Activated CD4-positive, alpha-beta T cell treated with anti-CD3 and anti-CD28 coated beads, Interleukin-2, Interleukin-6, amounts not matched to agents 100 ng/mL and 50 ng/mL, durations not matched to agents 16 hours and 8 hours (primary cell): ENCODE data around the gene RRAGC.

Experiments used
- DNase-seq: peaks from one replicate; pipeline ENCODE4 v3.0.0-alpha.2; 2020

Gene RRAGC

GRCh38 chr1:38859561-38860453 is at the start of gene RRAGC:
Gene RRAGC (minus strand): TSS chr1:38859772. CDS start chr1:38859646, 126 bp downstream.
- DNase-seq = peak; percentile 100

GRCh38 chr1:38908821-38909220 is 49.2 kb upstream of the RRAGC start:
- no peak for DNase-seq

GRCh38 chr1:38905985-38906384 is 46.4 kb upstream of the RRAGC start:
- DNase-seq = no peak

GRCh38 chr1:38899560-38899959 is 40.0 kb upstream of the RRAGC start:
- no peak for DNase-seq

GRCh38 chr1:38898653-38899230 is 39.2 kb upstream of the RRAGC start:
- no peak for DNase-seq

- no peak for DNase-seq
Observed at GRCh38 chr1:38896169-38896568, 36.6 kb upstream of the RRAGC start.

GRCh38 chr1:38892976-38893375 is 33.4 kb upstream of the RRAGC start:
- no peak for DNase-seq

- no peak for DNase-seq
Observed at GRCh38 chr1:38891753-38892152, 32.2 kb upstream of the RRAGC start.

GRCh38 chr1:38889589-38889988 is 30.0 kb upstream of the RRAGC start:
- no peak for DNase-seq

GRCh38 chr1:38888423-38889333 is 29.1 kb upstream of the RRAGC start:
- DNase-seq = no peak

GRCh38 chr1:38885092-38885491 is 25.5 kb upstream of the RRAGC start:
- no peak for DNase-seq

GRCh38 chr1:38881487-38881886 is 21.9 kb upstream of the RRAGC start, which contains the start of gene GJA9:
Gene GJA9 (minus strand): TSS chr1:38881587. CDS start chr1:38876098, 5,489 bp downstream.
- DNase-seq = no peak

GRCh38 chr1:38875811-38876210 is 16.2 kb upstream of the RRAGC start:
- DNase-seq = no peak

- peak; percentile 98 for DNase-seq
Observed at GRCh38 chr1:38873027-38873969, 13.7 kb upstream of the RRAGC start, which contains the start of gene MYCBP. Gene MYCBP (minus strand): TSS chr1:38873348. CDS start chr1:38873305, 43 bp downstream.

- DNase-seq = peak; percentile 56
Observed at GRCh38 chr1:38872401-38873026, 12.9 kb upstream of the RRAGC start.

- DNase-seq = no peak
Observed at GRCh38 chr1:38870996-38871395, 11.4 kb upstream of the RRAGC start.

GRCh38 chr1:38867208-38867607 is 7.6 kb upstream of the RRAGC start:
- no peak for DNase-seq

- no peak for DNase-seq
Observed at GRCh38 chr1:38865112-38865715, 5.6 kb upstream of the RRAGC start.

GRCh38 chr1:38860454-38860795 is 853 bp upstream of the RRAGC start:
- no peak for DNase-seq

- DNase-seq = peak; percentile 67
Observed at GRCh38 chr1:38858833-38859560, 575 bp downstream of the RRAGC start.
